Gastrocnemius medialis (tissue), 4 donors: Measurements from ENCODE around the gene SMYD3. TPM values are rescaled to one million over a fixed set of nuclear protein-coding genes. Genes with fewer than 3 reads are reported as not detected.

ENCODE experiments used
- ATAC-seq, 2 donors: fragments of 150-250 bp; one replicate each; pipeline ENCODE4 v1.9.1; 2016
- DNase-seq, 2 donors: peaks; one replicate each; pipeline ENCODE4 v3.0.0-alpha.2; 2019
- H3K27ac ChIP-seq, 4 donors: fragments of 200-600 bp; sonication (generic); 1 replicate in 1 of 4; 2 replicates in 3 of 4; pipeline ENCODE4 v1.5.1; 2016 to 2018; ENCODE audit warnings: mild to moderate bottlenecking in 2 of 4, moderate library complexity in 1 of 4
- H3K27me3 ChIP-seq, 3 donors: fragments of 200-600 bp; sonication (generic) in 2 of 3; 1 replicate in 1 of 3; 2 replicates in 2 of 3; pipeline versions ENCODE4 v1.5.1 to v1.6.0; 2016 to 2019; ENCODE audit warnings: mild to moderate bottlenecking in 1 of 3, moderate library complexity in 1 of 3
- H3K36me3 ChIP-seq, 2 donors: fragments of 200-600 bp; sonication (generic) in 1 of 2; one replicate each; pipeline ENCODE4 v1.5.1; 2017 to 2018
- H3K4me1 ChIP-seq, 2 donors: fragments of 200-600 bp; sonication (generic) in 1 of 2; one replicate each; pipeline ENCODE4 v1.5.1; 2016 to 2017; ENCODE audit warnings: mild to moderate bottlenecking in 2 of 2
- H3K4me3 ChIP-seq, 4 donors: fragments of 200-600 bp; sonication (generic) in 3 of 4; 1 replicate in 1 of 4; 2 replicates in 3 of 4; pipeline ENCODE4 v1.5.1; 2016 to 2019; ENCODE audit warnings: mild to moderate bottlenecking in 2 of 4
- H3K9me3 ChIP-seq, 3 donors: fragments of 200-600 bp; sonication (generic) in 2 of 3; 1 replicate in 1 of 3; 2 replicates in 2 of 3; pipeline ENCODE4 v1.5.1; 2016 to 2019
- POLR2A ChIP-seq, 2 donors: fragments of 450-650 bp; IDR thresholded peaks; one replicate each; pipeline ENCODE4 v1.6.1; 2017; ENCODE audit warnings: antibody characterized with exemption in 2 of 2, mild to moderate bottlenecking in 2 of 2, moderate library complexity in 2 of 2
- in situ Hi-C, 4 donors: fragments of 200-750 bp; cut with MboI; loops; one replicate each; pipeline versions ENCODE4 v1.15.0 to v1.8.0; 2017; ENCODE audit warnings: low sequenced_read_pairs in 4 of 4
- intact Hi-C: fragments of 100-400 bp; cut with DNase I; formaldehyde crosslinking; loops from one replicate; pipeline ENCODE4 v1.15.1; 2023; ENCODE audit warnings: low total_unique reads
- total RNA-seq, 4 donors: library from RNA; depleted of rRNA; stranded (reverse); fragments of >200 nt; gene quantifications; one replicate each; pipeline versions ENCODE4 v1.1.0 to v1.2.3, GENCODE V29; 2016
- TF ChIP-seq, protein P1 (sequence below), 5 experiments: fragments of 450-650 bp in 3 of 5; fragments of 200-600 bp in 2 of 5; sonication (generic) in 2 of 5; IDR thresholded peaks in 4 of 5; conservative IDR thresholded peaks in 1 of 5; 1 replicate in 4 of 5; 2 replicates in 1 of 5; pipeline ENCODE4 v1.5.1; 2016 to 2019; ENCODE audit warnings: antibody characterized with exemption in 5 of 5, mild to moderate bottlenecking in 3 of 5, moderate library complexity in 3 of 5

SMYD3 gene
- total RNA-seq, 4 donors from 2014 or later: 4.4 to 10.3 (median 6.3) TPM

DNA sequence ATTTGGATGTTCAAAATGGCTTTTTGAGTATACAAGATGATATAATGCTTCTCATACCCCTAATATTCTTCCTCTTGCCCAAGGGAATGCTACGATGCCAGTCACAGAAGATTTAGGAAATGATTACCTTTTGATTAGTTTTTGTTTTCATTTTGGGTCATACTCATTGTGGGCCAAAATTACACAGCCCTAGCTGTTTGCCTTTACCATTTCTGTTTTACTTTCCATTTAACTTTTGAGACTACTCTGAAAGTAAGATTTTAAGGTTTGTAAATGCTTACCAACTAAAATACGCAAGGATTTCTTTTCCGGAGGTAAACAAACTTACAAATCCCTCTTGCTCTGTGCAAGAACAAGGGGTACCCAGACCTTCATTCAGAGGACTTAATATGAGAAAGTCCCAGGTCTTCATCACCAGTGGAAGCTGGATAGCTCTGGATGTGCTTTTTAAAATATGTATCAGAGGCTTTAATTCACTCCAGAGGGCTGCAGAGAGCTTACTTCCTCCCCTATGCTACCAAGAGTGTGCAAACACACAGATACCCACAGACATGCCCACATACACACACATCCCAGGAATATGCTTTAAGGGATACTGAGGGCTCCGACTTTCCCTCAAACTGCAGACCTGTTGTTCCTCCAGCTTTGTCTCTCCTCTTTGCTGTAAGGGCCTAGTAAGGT is 631.4 kb downstream of the SMYD3 start:
- no peak for ATAC-seq

DNA sequence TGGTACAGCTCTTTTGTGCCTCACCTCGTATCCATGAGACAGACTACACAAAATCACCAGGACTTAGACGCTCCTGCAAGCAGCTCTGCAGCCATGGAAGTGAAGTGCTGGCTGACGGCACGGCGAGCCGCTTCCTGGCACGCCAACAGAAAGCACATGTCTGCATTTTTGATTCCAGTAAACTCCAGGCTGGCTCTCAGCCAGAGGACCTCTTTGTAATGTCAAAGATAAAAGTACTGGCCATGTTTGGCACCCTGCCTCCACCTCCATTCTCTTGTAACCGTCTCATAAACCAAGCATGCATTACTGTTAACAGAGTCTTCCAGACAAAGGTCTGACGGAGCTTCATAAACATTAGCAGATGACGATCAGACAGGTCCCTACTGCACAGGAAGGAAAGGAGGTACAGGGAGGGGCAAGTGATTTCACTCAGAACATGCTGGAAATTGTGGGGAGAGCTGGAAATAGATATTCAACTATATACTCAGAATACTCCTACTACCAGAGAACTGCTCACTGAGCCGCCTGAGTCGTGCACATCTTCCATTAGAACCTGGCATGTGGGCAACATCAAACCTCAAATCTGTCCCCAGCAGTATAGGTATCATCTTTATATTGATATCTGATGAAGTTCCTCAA is 632.0 kb downstream of the SMYD3 start:
- TF ChIP-seq, protein P1, sequence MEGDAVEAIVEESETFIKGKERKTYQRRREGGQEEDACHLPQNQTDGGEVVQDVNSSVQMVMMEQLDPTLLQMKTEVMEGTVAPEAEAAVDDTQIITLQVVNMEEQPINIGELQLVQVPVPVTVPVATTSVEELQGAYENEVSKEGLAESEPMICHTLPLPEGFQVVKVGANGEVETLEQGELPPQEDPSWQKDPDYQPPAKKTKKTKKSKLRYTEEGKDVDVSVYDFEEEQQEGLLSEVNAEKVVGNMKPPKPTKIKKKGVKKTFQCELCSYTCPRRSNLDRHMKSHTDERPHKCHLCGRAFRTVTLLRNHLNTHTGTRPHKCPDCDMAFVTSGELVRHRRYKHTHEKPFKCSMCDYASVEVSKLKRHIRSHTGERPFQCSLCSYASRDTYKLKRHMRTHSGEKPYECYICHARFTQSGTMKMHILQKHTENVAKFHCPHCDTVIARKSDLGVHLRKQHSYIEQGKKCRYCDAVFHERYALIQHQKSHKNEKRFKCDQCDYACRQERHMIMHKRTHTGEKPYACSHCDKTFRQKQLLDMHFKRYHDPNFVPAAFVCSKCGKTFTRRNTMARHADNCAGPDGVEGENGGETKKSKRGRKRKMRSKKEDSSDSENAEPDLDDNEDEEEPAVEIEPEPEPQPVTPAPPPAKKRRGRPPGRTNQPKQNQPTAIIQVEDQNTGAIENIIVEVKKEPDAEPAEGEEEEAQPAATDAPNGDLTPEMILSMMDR (IDR thresholded peaks at IDR 0.05 in 4 of 5, conservative IDR thresholded peaks at IDR 0.05 in 1 of 5): no peak
- TF ChIP-seq POLR2A (IDR thresholded peaks at IDR 0.05): no peak
- H3K27ac ChIP-seq: no peak overlapping the region
- intact Hi-C loops (no loop called here), in situ Hi-C loops (no loop called here)
- DNase-seq: no peak
- no peaks in the 10 kb centered on the region for H3K9me3 ChIP-seq
- ATAC-seq: peak in 1 of 2 donors; percentile 12
- no peaks in the 10 kb centered on the region for H3K36me3 ChIP-seq
- no peaks in the 10 kb centered on the region for H3K27me3 ChIP-seq
- H3K4me3 ChIP-seq: no peak overlapping the region
- peaks cover 7 to 8% of the 10 kb centered on the region in 2 donors for H3K4me1 ChIP-seq

More for the DNA sequence above, 631.4 kb downstream of the SMYD3 start:
- Histone ChIP-seq H3K27ac (no peak overlapping the region), H3K4me1 (peaks cover 7 to 8% of the 10 kb centered on the region in 2 donors), H3K9me3 (no peaks in the 10 kb centered on the region), H3K36me3 (no peaks in the 10 kb centered on the region), H3K27me3 (no peaks in the 10 kb centered on the region), H3K4me3 (no peak overlapping the region)
- TF ChIP-seq, protein P1 (IDR thresholded peaks at IDR 0.05 in 4 of 5, conservative IDR thresholded peaks at IDR 0.05 in 1 of 5): no peak
- TF ChIP-seq POLR2A (IDR thresholded peaks at IDR 0.05): no peak
- DNase-seq: no peak
- intact Hi-C loops (no loop called here), in situ Hi-C loops (no loop called here)

DNA sequence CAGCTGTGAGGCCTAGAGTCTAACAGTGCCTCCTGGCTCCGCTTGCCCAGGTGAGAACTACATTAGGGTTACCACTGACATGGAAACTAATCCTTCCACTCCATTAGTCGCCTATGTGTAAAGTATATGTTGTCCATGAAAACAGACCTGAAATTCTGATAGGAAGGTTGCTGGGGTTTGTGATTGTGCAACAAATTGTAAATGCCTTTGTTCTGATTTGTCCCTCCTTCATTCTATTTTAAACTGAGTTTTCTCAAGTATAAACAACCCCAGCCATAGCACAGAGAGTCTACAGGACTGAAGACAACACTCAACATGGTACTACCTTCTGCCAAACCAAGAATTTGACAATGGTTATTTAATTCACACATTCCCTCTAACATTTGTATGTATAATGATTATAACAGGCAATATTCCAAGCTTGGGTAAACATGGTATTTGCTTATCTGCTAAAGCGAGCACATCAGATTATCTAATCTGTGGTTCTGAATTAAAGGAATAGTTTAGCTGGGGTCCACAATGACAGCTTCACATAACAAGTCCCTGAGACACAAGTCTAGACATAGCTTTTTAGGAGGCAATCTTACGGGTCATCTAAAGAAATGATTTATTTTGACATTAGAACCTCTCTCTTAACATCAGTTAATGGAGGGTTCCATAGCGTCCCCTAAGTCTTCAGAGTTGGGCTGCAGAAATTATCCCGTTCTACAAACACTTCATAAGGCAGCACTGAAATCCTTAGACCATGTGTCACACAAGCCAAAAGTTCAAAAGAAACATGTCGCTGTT is 633.0 kb downstream of the SMYD3 start:
- TF ChIP-seq, protein P1 (IDR thresholded peaks at IDR 0.05 in 4 of 5, conservative IDR thresholded peaks at IDR 0.05 in 1 of 5): no peak
- TF ChIP-seq POLR2A (IDR thresholded peaks at IDR 0.05): no peak
- H3K4me1 ChIP-seq: peaks cover 7% of the 10 kb centered on the region in 2 donors
- H3K27me3 ChIP-seq: no peaks in the 10 kb centered on the region
- H3K4me3 ChIP-seq: no peak overlapping the region
- no peaks in the 10 kb centered on the region for H3K9me3 ChIP-seq
- H3K36me3 ChIP-seq: no peaks in the 10 kb centered on the region
- in situ Hi-C loops (no loop called here), intact Hi-C loops (no loop called here)
- no peak for DNase-seq
- no peak overlapping the region for H3K27ac ChIP-seq
- ATAC-seq: no peak

DNA sequence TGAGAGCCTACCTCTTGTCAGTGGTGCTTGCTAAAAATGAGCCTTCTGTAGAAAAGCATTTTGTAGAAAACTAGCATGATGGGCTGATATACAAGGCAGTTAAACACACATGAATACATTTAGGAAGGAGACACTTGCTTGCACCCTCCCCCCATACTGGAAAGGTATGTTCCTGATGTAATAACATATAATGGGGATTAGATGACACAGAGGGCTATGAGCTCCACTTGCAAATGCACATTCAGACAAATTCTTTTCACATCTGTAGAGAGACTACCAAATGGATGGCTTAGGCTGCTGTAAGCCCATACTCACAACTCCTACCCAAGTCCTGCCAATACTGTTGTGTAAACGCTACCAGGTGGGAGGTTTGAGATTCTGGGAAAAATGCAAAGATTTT is 634.0 kb downstream of the SMYD3 start:
- ATAC-seq (no peak), DNase-seq (no peak)
- TF ChIP-seq POLR2A (IDR thresholded peaks at IDR 0.05): no peak
- TF ChIP-seq, protein P1 (IDR thresholded peaks at IDR 0.05 in 4 of 5, conservative IDR thresholded peaks at IDR 0.05 in 1 of 5): no peak
- H3K4me3 ChIP-seq: no peak overlapping the region
- H3K9me3 ChIP-seq: no peaks in the 10 kb centered on the region
- intact Hi-C loops: no loop called here
- H3K36me3 ChIP-seq: no peaks in the 10 kb centered on the region
- no peaks in the 10 kb centered on the region for H3K27me3 ChIP-seq
- in situ Hi-C loops: no loop called here
- H3K4me1 ChIP-seq: peaks cover 0 to 4% of the 10 kb centered on the region in 2 donors
- no peak overlapping the region for H3K27ac ChIP-seq
